Fibroblast of lung (primary cell): Measurements from ENCODE around the gene SNX18. TPM values are rescaled to one million over a fixed set of nuclear protein-coding genes. Genes with fewer than 3 reads are reported as not detected.

ENCODE experiments used
- DNase-seq, 2 donors: peaks; one replicate each; pipeline versions ENCODE4 v3.0.0 to v3.0.0-alpha.2; 2010; ENCODE audit warnings: low read depth in 2 of 2
- H2AFZ ChIP-seq: 2 replicates; pipeline ENCODE4 v1.5.1; 2012; ENCODE audit warnings: low read length, control low read depth, inconsistent platforms
- H3K27ac ChIP-seq: 2 replicates; pipeline ENCODE4 v1.5.1; 2011; ENCODE audit warnings: low read length, control low read depth; ENCODE audit not compliant: insufficient read depth
- H3K27me3 ChIP-seq: 2 replicates; pipeline ENCODE4 v1.5.1; 2011; ENCODE audit warnings: mild to moderate bottlenecking, low read length; ENCODE audit not compliant: control insufficient read depth, insufficient read depth
- H3K36me3 ChIP-seq: 2 replicates; pipeline ENCODE4 v1.5.1; 2011; ENCODE audit warnings: low read length; ENCODE audit not compliant: control insufficient read depth, insufficient read depth
- H3K4me1 ChIP-seq: 2 replicates; pipeline ENCODE4 v1.5.1; 2011; ENCODE audit warnings: low read length; ENCODE audit not compliant: control insufficient read depth, insufficient read depth; ENCODE audit errors: extremely low read depth
- H3K4me2 ChIP-seq: 2 replicates; pipeline ENCODE4 v1.5.1; 2011; ENCODE audit warnings: low read length, control low read depth; ENCODE audit not compliant: insufficient read depth; ENCODE audit errors: extremely low read depth
- H3K4me3 ChIP-seq, 4 experiments: fragments of 200-600 bp in 1 of 4; sonication (generic) in 1 of 4; replicated peaks in 1 of 4; 2 replicates each; pipeline ENCODE4 v1.5.1; 2011 to 2016; ENCODE audit warnings: low read length in 4 of 4, low read depth in 3 of 4, mild to moderate bottlenecking in 3 of 4, control low read depth in 2 of 4, inconsistent platforms in 1 of 4, mixed read lengths in 1 of 4; ENCODE audit not compliant: insufficient read depth in 1 of 4; ENCODE audit errors: control extremely low read depth in 1 of 4
- H3K79me2 ChIP-seq: 2 replicates; pipeline ENCODE4 v1.5.1; 2012; ENCODE audit warnings: mild to moderate bottlenecking, low read length, inconsistent platforms; ENCODE audit not compliant: control insufficient read depth, insufficient read depth
- H3K9ac ChIP-seq: 2 replicates; pipeline ENCODE4 v1.5.1; 2011; ENCODE audit warnings: mild to moderate bottlenecking, low read length, control low read depth; ENCODE audit not compliant: insufficient read depth
- H3K9me3 ChIP-seq: 2 replicates; pipeline ENCODE4 v1.5.1; 2012; ENCODE audit warnings: low read depth, low read length; ENCODE audit not compliant: control insufficient read depth, insufficient read depth
- H4K20me1 ChIP-seq: 2 replicates; pipeline ENCODE4 v1.5.1; 2011; ENCODE audit warnings: low read length; ENCODE audit not compliant: control insufficient read depth, insufficient read depth; ENCODE audit errors: extremely low read depth
- EZH2 ChIP-seq: IDR thresholded peaks from 2 replicates; pipeline ENCODE4 v1.5.1; 2012; ENCODE audit warnings: low read length, control low read depth, mild to moderate bottlenecking; ENCODE audit errors: missing control alignments
- polyA plus RNA-seq, 2 donors: library from polyadenylated mRNA; depleted of rRNA in 1 of 2; stranded (reverse) in 1 of 2; unstranded in 1 of 2; fragments of >200 nt; gene quantifications; 2 replicates each; pipeline ENCODE4 v1.2.1, GENCODE V29; 2011 to 2012; ENCODE audit warnings: missing spikeins in 1 of 2
- total RNA-seq: library from RNA; depleted of rRNA; stranded (reverse); fragments of >200 nt; gene quantifications from 2 replicates; pipeline ENCODE4 v1.2.1, GENCODE V29; 2014
- TF ChIP-seq, protein P1 (sequence below), 2 donors: IDR thresholded peaks in 1 of 2; conservative IDR thresholded peaks in 1 of 2; 1 replicate in 1 of 2; 2 replicates in 1 of 2; pipeline ENCODE4 v1.5.1; 2011 to 2012; ENCODE audit warnings: low read length in 2 of 2, control low read depth in 1 of 2, inconsistent platforms in 1 of 2, low read depth in 1 of 2, mild to moderate bottlenecking in 1 of 2

SNX18 gene
- total and polyA plus RNA-seq, 2 donors (not counting 1 experiment from before 2014, with no cell fraction given): 80.1 to 109 TPM

DNA sequence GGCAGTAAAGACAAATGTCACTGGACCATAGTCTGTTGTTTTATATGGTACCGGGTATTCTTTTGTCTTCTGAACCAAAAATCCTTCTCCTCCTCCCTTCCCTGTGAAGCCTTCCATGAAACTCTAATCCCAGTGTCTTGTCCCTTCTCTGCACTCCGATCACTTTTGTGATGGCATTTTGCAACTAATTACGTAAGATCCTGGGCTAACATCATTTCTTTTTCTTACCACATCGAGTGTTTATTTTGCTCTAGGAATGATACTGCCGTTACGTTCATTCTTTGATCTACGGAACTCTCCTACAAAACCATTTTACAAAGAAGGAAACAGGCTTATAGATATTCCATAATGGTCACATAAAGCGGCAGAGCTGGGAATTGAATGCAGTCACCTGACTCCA, 33.7 kb downstream of the SNX18 start:
- H2AFZ ChIP-seq: no peak overlapping the region
- no peak for TF ChIP-seq EZH2
- TF ChIP-seq, protein P1, sequence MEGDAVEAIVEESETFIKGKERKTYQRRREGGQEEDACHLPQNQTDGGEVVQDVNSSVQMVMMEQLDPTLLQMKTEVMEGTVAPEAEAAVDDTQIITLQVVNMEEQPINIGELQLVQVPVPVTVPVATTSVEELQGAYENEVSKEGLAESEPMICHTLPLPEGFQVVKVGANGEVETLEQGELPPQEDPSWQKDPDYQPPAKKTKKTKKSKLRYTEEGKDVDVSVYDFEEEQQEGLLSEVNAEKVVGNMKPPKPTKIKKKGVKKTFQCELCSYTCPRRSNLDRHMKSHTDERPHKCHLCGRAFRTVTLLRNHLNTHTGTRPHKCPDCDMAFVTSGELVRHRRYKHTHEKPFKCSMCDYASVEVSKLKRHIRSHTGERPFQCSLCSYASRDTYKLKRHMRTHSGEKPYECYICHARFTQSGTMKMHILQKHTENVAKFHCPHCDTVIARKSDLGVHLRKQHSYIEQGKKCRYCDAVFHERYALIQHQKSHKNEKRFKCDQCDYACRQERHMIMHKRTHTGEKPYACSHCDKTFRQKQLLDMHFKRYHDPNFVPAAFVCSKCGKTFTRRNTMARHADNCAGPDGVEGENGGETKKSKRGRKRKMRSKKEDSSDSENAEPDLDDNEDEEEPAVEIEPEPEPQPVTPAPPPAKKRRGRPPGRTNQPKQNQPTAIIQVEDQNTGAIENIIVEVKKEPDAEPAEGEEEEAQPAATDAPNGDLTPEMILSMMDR (conservative IDR thresholded peaks at IDR 0.05 in 1 of 2, IDR thresholded peaks at IDR 0.05 in 1 of 2; ENCODE audit: low read depth in 1 of 2, low read length in 2 of 2): no peak
- H3K27ac ChIP-seq: no peak overlapping the region

GRCh38 chr5:54551926-54552325, 34.4 kb downstream of the SNX18 start:
- Histone ChIP-seq H3K27me3 (no peaks in the 10 kb centered on the region), H3K4me3 (no peak overlapping the region), H3K27ac (no peak overlapping the region), H3K9ac (no peak overlapping the region), H4K20me1 (no peaks in the 10 kb centered on the region), H3K36me3 (peaks cover 3% of the 10 kb centered on the region), H2AFZ (no peak overlapping the region), H3K9me3 (no peaks in the 10 kb centered on the region), H3K4me2 (no peak overlapping the region), H3K4me1 (peaks cover 5% of the 10 kb centered on the region), H3K79me2 (peaks cover under 1% of the 10 kb centered on the region)
- TF ChIP-seq, protein P1 (conservative IDR thresholded peaks at IDR 0.05 in 1 of 2, IDR thresholded peaks at IDR 0.05 in 1 of 2; ENCODE audit: low read depth in 1 of 2, low read length in 2 of 2): no peak
- TF ChIP-seq EZH2: no peak
- no peak for DNase-seq

More for the DNA sequence above, 33.7 kb downstream of the SNX18 start:
- peaks cover 3% of the 10 kb centered on the region for H3K36me3 ChIP-seq
- peaks cover 4% of the 10 kb centered on the region for H3K79me2 ChIP-seq
- no peak overlapping the region for H3K9ac ChIP-seq
- no peak overlapping the region for H3K4me2 ChIP-seq
- no peaks in the 10 kb centered on the region for H3K27me3 ChIP-seq
- no peak overlapping the region for H3K4me3 ChIP-seq
- H4K20me1 ChIP-seq: no peaks in the 10 kb centered on the region
- H3K4me1 ChIP-seq: peaks cover 5% of the 10 kb centered on the region
- peak in 1 of 2 donors; percentile 29 for DNase-seq
- H3K9me3 ChIP-seq: no peaks in the 10 kb centered on the region

- Histone ChIP-seq H3K4me3 (no peak overlapping the region), H3K27me3 (no peaks in the 10 kb centered on the region), H3K9me3 (no peaks in the 10 kb centered on the region), H4K20me1 (no peaks in the 10 kb centered on the region), H3K4me1 (peaks cover 5% of the 10 kb centered on the region), H3K4me2 (no peak overlapping the region), H2AFZ (no peak overlapping the region), H3K9ac (no peak overlapping the region), H3K36me3 (peaks cover 3% of the 10 kb centered on the region), H3K79me2 (no peaks in the 10 kb centered on the region), H3K27ac (no peak overlapping the region)
- DNase-seq: no peak
- TF ChIP-seq EZH2: no peak
Measured at GRCh38 chr5:54552446-54552845, 34.9 kb downstream of the SNX18 start.
